Measurements from ENCODE around the gene ABHD17C.
"Not testable (repeated sequence)": the region's sequence is repeated elsewhere in the genome, so short reads cannot be mapped to it uniquely, and the experiment has no call there.

The ABHD17C gene

DNA sequence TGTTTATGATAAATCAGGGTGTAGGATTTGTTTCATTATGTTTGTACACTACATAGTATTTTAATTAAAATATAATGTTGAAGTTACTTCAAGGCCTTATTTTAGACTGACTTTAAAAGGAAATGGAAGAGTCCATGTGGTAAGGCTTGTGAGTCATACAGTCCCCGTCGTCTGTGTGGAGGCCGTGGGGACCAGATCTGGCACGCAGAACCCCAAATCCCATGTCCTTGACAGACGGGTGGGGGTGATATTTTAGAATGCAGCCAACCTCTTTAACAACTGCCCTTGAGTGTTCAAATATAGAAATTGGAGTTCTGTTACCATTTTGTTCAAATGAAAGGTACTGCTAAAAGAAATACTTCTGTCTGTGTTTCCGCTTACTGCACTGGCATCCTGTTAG lies 35.8 kb downstream of the ABHD17C start:
- no peak for DNase-seq (ENCODE audit: low spot score)

GRCh38 chr15:80732167-80732566 lies 37.1 kb downstream of the ABHD17C start:
- DNase-seq (ENCODE audit: low spot score) = no peak

DNA sequence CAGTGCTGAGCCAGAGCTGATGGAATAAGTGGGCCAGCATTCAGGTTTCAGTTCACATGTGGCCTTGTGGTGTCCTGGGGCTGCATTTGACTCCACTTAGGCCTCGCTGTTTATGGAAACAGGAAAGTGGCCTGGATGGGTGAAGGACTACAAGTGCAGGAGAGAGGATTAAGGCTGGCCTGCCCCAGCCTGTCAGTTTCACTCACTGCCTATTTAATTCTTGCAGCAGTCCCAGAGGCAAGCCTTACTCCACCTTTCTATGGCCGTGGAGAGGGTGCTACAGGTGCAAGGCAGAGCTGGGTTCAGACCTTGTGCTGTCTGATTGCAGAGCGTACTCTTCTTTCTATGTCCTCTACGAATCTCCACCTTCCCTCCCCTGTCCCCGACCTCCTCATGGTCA lies 37.7 kb downstream of the ABHD17C start:
- DNase-seq (ENCODE audit: low spot score) = no peak

DNA sequence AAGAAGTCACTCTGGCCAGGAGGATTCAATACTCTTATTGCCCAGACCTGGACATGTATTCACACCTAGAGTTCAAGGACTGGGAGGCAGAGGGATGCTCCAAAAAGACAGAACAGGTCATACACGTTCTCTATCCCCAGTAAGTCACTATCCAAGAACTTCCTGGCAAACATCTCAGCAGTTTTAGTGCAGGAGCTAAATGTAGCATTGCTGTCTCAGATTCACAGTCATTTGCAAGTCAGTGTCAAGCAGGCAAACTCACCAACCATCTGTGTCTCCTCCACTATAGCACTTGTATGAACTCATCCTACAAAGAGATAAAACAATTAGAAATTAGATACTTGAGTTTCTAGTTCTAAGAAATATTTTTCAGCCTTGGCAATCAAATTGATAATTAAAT lies 38.4 kb downstream of the ABHD17C start:
- no peak for DNase-seq (ENCODE audit: low spot score)

DNA sequence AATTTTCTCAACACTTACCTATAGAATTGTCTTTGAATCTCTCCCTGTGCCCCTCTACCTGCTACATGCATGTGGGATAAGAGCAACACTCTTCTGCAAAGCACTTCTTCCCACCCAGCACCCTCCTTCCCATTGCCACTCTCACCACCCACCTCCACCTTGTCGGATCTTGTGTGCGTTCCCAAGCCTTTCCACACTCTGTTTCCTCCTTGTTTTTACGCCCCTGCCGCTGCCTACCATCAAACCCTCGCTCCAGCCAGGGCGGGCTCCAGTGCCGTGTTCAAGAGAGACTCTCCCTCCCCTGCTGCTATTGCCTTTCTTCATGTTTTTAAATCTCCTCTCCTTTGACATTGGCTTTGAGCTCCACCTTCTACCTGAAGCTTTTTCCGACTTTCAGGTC lies 40.2 kb downstream of the ABHD17C start:
- no peak for DNase-seq (ENCODE audit: low spot score)

DNA sequence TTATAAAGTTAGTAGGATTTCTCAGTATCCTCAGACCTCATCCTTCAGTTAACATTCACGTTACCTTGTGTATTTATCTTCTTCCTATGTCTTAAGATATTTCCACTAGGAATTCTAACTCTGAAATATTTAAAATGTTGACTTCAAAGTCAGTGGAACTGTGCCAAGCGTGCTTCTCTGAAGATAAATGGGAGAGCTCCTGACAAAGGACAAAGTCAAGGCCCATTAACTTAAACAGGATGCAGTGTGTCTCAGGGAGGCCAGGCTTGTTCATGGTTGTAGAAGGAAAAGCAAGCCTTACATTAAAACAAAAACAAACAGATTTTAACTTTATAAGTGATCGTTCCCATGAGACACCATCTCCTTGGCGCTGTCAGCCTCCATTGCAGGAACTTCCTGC lies 41.5 kb downstream of the ABHD17C start:
- DNase-seq (ENCODE audit: low spot score) = no peak

DNA sequence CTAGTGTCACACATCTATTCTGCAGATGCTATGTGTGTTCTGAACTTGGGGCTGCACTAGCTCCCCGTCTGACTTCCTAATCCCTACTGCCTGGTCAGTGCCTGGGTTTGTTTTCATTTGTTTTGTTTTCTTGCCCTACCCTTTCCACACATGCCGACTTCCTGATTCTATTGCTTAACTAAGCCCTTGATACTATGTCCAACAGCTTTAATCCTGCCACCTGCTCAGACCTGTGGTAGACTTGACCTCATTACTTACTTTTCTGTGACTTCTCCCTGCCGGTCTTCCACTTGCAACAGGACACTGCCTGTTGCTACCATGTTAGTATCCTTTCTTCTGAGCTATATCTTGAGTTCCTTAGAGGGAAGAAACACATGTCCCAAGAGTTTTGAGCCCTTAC lies 44.8 kb downstream of the ABHD17C start:
- DNase-seq (ENCODE audit: low spot score) = no peak

DNA sequence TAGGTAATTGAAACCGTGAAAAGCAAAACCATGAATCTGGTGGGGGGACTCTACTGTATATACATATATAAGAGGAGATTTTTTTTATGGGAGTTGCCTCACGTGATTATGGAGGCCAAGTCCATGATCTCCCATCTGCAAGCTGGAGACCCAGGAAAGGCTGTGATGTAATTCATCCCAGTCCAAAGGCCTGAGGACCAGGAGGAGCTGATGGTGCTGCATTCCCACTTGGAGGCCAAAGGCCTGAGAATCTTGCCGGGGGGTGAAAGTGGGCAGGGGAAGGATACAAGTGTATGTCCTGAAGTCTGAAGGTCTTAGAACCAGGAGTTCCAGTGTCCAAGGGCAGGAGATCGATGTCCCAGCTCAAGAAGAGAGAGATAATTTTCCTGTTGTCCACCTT lies 47.0 kb downstream of the ABHD17C start:
- no peak for DNase-seq (ENCODE audit: low spot score)

DNA sequence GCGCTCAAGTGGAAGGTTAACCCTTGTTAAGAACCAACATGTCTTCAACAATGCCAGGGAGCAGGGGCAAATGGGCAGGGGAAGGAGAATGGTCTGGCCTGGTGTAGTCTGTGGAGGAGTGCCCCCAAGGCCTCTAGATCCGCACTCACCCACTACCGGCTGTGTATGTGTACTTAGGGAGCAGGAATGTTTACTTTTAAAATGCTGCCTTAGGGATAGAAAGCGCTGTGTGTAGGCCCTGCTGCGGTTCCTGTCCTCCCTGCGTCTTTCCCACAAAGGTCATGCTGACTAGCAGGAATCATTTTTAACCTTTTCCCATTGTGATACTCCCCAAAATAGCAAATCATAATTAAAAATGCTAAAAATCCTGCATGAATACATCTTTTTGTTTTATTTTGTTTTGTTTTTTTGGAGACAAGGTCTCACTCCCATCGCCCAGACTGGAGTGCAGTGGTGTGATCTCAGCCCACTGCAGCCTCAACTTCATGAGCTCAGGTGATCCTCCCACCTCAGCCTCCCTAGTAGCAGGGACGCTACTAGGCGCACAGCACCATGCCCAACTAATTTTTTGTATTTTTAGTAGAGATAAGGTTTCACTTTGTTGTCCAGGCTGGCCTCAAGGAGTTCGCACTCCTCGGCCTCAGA lies 48.2 kb downstream of the ABHD17C start:
- peak; percentile 64 for DNase-seq (ENCODE audit: low spot score)

GRCh38 chr15:80744415-80744814 lies 49.3 kb downstream of the ABHD17C start:
- no peak for DNase-seq (ENCODE audit: low spot score)

DNA sequence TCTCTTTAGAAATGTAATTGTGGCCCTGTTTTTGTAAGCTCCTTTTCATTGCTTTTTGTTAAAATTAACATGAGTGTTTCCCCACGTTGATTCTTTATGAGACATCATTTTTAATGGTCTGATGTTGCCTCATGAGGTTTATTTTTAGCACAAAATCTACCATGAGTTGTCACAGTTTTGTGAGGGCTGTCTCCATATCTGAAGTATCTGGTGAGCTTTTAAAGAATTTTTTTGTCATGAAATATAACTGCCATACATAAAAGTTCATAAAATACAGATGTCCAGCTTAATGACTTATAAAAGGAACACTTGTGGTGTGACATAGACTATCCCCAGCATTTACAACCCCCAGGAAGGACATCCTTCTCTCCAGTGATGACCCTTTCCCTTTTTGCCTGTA lies 49.7 kb downstream of the ABHD17C start:
- no peak for DNase-seq (ENCODE audit: low spot score)

DNA sequence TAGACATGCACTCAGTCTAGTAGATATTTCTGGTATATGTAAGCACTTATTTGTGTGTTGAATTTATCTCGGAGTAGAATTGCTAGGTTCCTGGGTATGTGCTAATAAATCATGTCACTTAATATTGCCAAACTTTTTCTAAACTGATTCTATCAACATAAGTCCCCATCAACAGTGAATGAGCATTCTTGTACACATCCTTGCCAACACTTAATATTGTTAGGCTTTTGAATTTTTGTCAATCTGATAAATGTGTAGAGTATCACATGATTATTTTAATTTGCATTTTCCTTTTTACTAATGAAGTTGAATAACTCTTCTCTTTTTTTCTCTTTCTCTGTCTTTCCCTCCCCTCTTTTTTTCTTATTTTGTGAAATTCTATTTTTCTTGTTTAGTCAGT lies 50.8 kb downstream of the ABHD17C start:
- DNase-seq (ENCODE audit: low spot score) = no peak

GRCh38 chr15:80747317-80748053 lies 52.4 kb downstream of the ABHD17C start:
- DNase-seq (ENCODE audit: low spot score) = no peak

- DNase-seq (ENCODE audit: low spot score) = no peak
Measured at GRCh38 chr15:80749589-80749988, 54.5 kb downstream of the ABHD17C start.

DNA sequence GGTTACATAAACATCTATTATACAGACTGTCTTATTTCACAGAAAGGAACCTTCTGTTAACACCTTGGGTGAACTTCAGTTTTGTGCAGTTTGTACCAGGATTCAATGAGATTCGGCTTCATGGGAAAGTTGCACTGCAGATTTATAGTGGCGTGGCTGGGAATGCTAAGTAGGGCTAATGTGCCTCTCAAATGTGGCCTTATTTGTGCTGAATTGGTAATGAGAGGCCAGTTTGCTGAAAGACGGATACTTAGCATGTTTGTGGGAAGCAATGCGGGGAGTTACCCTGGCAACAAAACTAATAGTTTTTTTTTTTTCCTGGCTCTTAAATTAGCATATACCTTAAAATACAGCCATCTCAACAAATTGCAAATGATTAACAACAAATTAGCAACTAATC lies 55.5 kb downstream of the ABHD17C start:
- DNase-seq (ENCODE audit: low spot score) = no peak

DNA sequence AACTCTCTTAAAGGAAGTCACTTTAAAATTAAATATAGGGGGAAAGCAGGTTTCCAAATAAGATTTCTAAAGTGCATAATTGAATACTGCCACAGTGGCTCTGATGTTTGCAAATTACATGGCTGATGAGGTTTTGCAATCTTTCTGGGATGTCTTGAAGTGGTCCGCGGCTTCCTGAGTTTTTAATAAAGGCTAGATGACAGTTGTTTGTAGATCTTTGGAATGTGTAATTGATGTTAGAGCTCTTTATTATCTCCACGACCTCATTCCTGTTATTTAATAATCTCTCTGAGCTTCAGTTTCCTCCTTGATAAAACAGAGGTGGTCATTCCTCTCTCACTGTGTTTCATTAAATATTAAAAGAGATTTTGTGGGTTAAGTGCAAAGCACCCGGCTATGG lies 57.1 kb downstream of the ABHD17C start:
- no peak for DNase-seq (ENCODE audit: low spot score)

DNA sequence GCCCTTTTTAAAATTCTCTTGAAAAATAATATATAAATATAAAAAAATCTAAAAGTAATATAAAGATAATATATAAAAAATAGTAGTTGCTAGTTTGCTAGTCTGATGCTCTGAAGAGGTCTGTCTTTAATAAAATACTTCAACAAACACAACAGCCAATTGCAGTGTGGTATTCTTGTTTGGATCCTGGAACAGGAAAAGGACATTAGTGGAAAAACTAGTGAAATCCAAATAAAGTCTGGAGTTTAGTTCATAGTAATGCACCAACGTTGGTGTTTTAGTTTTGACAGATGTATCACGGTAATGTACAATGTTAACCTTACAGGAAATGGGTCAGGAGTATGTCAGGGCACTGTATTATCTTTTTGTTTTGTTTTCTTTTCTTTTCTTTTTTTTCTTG lies 58.1 kb downstream of the ABHD17C start:
- no peak for DNase-seq (ENCODE audit: low spot score)

DNA sequence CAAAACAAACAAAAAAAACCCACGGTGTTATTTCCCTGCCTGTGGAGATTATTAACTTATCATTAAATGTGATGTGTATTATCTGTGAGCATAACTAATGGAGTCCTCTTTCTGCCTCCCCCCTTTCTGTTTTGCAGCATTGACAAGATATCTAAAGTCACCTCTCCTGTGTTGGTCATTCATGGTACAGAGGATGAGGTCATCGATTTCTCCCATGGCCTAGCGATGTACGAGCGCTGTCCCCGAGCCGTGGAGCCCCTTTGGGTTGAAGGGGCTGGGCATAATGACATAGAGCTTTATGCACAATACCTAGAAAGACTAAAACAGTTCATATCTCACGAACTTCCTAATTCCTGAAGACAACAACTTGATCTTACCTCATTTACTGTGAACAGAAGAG lies 58.9 kb downstream of the ABHD17C start:
- DNase-seq (ENCODE audit: low spot score) = no peak

- DNase-seq (ENCODE audit: low spot score) = no peak
Measured at GRCh38 chr15:80755885-80756284, 60.8 kb downstream of the ABHD17C start.

DNA sequence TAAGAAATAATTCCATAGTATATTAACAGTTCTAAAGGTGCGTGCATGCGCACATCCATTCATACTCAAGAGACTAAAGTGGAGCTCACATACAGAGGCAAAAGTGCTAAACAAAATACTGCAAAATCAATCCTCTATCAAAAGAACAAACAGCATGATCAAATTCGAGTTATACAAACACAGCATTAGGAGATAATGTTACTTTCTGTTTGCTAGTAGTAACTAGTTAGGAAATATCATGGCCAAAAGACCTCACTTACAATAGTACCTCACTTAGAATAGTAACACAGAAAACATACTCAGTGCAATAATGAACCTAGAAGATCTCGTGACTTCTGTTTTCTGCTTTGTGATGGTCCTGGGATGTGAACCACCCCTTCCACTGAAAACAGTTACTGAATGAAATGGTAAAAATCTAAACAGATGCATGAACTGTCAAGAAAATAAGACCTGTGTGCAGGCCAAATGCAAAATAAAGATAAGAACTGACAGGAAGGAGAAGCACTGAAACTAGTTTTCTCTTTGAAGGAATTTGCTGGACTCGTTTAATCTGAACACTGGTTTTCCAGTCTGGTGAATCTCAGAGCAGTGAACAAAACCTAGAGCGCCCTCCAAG lies 63.1 kb downstream of the ABHD17C start:
- DNase-seq (ENCODE audit: low spot score) = no peak

- DNase-seq (ENCODE audit: low spot score) = no peak
Measured at GRCh38 chr15:80760960-80761359, 65.8 kb downstream of the ABHD17C start.

- DNase-seq (ENCODE audit: low spot score) = no peak
Measured at GRCh38 chr15:80761754-80762153, 66.6 kb downstream of the ABHD17C start.

GRCh38 chr15:80763235-80763634 lies 68.1 kb downstream of the ABHD17C start:
- not testable (repeated sequence) for DNase-seq (ENCODE audit: low spot score)

DNA sequence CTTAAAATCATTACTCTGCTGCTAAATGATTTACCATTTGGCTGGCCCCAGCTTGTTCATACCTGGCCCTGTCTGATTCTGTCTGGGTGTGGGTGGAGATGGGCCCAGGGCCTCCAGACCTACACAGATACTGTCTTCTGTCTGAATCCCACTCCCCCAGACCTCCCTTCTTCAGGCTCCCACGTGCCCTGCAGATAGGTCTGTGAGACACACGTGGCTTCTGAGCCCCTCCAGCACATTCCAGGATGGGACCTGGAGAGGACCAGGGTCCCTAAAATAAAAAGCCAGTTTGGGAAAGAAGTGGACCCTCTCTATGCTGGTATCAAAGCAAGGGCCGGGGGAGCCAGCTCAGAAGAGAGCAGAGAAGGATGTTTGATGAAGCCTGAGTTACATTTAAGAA lies 69.4 kb downstream of the ABHD17C start:
- no peak for DNase-seq (ENCODE audit: low spot score)

Measured in HuH-7.5 (cell line).